Gastrocnemius medialis (tissue), 4 donors: Measurements from ENCODE around the gene NEB.

ENCODE experiments used
- POLR2A ChIP-seq, 2 donors: fragments of 450-650 bp; IDR thresholded peaks; one replicate each; pipeline ENCODE4 v1.6.1; 2017; ENCODE audit warnings: antibody characterized with exemption in 2 of 2, mild to moderate bottlenecking in 2 of 2, moderate library complexity in 2 of 2
- TF ChIP-seq, protein P1 (sequence below), 5 experiments: fragments of 450-650 bp in 3 of 5; fragments of 200-600 bp in 2 of 5; sonication (generic) in 2 of 5; IDR thresholded peaks in 4 of 5; conservative IDR thresholded peaks in 1 of 5; 1 replicate in 4 of 5; 2 replicates in 1 of 5; pipeline ENCODE4 v1.5.1; 2016 to 2019; ENCODE audit warnings: antibody characterized with exemption in 5 of 5, mild to moderate bottlenecking in 3 of 5, moderate library complexity in 3 of 5

DNA sequence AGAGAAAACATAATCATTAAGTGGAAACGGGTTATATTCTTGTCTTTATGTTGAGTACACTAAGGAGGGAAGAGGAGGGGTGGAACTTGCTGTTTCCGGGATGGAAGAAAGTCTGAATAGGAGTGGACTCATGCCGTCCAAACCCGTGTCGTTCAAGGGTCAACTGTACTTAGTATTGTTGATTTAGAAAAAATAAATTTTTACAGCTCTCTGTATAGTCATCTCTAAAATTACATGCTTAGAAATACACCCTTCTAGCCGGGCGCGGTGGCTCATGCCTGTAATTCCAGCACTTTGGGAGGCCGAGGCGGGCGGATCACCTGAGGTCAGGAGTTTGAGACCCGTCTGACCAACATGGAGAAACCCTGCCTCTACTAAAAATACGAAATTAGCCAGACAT lies 295.1 kb downstream of the NEB start:
- TF ChIP-seq, protein P1, sequence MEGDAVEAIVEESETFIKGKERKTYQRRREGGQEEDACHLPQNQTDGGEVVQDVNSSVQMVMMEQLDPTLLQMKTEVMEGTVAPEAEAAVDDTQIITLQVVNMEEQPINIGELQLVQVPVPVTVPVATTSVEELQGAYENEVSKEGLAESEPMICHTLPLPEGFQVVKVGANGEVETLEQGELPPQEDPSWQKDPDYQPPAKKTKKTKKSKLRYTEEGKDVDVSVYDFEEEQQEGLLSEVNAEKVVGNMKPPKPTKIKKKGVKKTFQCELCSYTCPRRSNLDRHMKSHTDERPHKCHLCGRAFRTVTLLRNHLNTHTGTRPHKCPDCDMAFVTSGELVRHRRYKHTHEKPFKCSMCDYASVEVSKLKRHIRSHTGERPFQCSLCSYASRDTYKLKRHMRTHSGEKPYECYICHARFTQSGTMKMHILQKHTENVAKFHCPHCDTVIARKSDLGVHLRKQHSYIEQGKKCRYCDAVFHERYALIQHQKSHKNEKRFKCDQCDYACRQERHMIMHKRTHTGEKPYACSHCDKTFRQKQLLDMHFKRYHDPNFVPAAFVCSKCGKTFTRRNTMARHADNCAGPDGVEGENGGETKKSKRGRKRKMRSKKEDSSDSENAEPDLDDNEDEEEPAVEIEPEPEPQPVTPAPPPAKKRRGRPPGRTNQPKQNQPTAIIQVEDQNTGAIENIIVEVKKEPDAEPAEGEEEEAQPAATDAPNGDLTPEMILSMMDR (IDR thresholded peaks at IDR 0.05 in 4 of 5, conservative IDR thresholded peaks at IDR 0.05 in 1 of 5), result no peak
- TF ChIP-seq POLR2A (IDR thresholded peaks at IDR 0.05), result no peak
